Measurements from ENCODE around the gene PPP2R5E. TPM values are rescaled to one million over a fixed set of nuclear protein-coding genes. Genes with fewer than 3 reads are reported as not detected.

The PPP2R5E gene
- polyA plus RNA-seq, 5 donors: 26.1 to 38.7 (median 36.7) TPM

- DNase-seq: no peak
Measured at GRCh38 chr14:63436286-63437098, 106.7 kb downstream of the PPP2R5E start.

- DNase-seq: peak; percentile 74 to 77
Measured at GRCh38 chr14:63435838-63436237, 107.3 kb downstream of the PPP2R5E start.

GRCh38 chr14:63435204-63435603 is 108.0 kb downstream of the PPP2R5E start:
- DNase-seq: no peak

GRCh38 chr14:63432888-63433552 is 110.2 kb downstream of the PPP2R5E start:
- DNase-seq: no peak

GRCh38 chr14:63432228-63432627 is 110.9 kb downstream of the PPP2R5E start:
- no peak for DNase-seq

- no peak for DNase-seq
Measured at GRCh38 chr14:63431466-63431865, 111.7 kb downstream of the PPP2R5E start.

- DNase-seq: no peak
Measured at GRCh38 chr14:63428486-63428885, 114.7 kb downstream of the PPP2R5E start.

GRCh38 chr14:63426838-63427352 is 116.3 kb downstream of the PPP2R5E start:
- no peak for DNase-seq

GRCh38 chr14:63423889-63424288 is 119.3 kb downstream of the PPP2R5E start:
- DNase-seq: no peak

GRCh38 chr14:63423381-63423780 is 119.8 kb downstream of the PPP2R5E start:
- DNase-seq: no peak

GRCh38 chr14:63421919-63422318 is 121.3 kb downstream of the PPP2R5E start:
- no peak for DNase-seq

GRCh38 chr14:63421226-63421625 is 122.0 kb downstream of the PPP2R5E start:
- DNase-seq: no peak

- no peak for DNase-seq
Measured at GRCh38 chr14:63418020-63418419, 125.2 kb downstream of the PPP2R5E start.

GRCh38 chr14:63413009-63413408 is 130.2 kb downstream of the PPP2R5E start:
- no peak for DNase-seq

- DNase-seq: no peak
Measured at GRCh38 chr14:63406333-63406732, 136.8 kb downstream of the PPP2R5E start.

GRCh38 chr14:63405715-63406114 is 137.5 kb downstream of the PPP2R5E start:
- DNase-seq: no peak

- DNase-seq: no peak
Measured at GRCh38 chr14:63404906-63405305, 138.3 kb downstream of the PPP2R5E start.

GRCh38 chr14:63401646-63402045 is 141.5 kb downstream of the PPP2R5E start:
- no peak for DNase-seq

GRCh38 chr14:63398952-63399351 is 144.2 kb downstream of the PPP2R5E start:
- DNase-seq: no peak

GRCh38 chr14:63394841-63395240 is 148.3 kb downstream of the PPP2R5E start:
- DNase-seq: no peak

GRCh38 chr14:63394432-63394831 is 148.7 kb downstream of the PPP2R5E start:
- DNase-seq: no peak

GRCh38 chr14:63393012-63393411 is 150.2 kb downstream of the PPP2R5E start:
- DNase-seq: no peak

GRCh38 chr14:63392236-63392635 is 150.9 kb downstream of the PPP2R5E start:
- no peak for DNase-seq

Measured in right lung (tissue), 5 donors.